ENCODE measurements around the gene IGF1R.

IGF1R gene

DNA sequence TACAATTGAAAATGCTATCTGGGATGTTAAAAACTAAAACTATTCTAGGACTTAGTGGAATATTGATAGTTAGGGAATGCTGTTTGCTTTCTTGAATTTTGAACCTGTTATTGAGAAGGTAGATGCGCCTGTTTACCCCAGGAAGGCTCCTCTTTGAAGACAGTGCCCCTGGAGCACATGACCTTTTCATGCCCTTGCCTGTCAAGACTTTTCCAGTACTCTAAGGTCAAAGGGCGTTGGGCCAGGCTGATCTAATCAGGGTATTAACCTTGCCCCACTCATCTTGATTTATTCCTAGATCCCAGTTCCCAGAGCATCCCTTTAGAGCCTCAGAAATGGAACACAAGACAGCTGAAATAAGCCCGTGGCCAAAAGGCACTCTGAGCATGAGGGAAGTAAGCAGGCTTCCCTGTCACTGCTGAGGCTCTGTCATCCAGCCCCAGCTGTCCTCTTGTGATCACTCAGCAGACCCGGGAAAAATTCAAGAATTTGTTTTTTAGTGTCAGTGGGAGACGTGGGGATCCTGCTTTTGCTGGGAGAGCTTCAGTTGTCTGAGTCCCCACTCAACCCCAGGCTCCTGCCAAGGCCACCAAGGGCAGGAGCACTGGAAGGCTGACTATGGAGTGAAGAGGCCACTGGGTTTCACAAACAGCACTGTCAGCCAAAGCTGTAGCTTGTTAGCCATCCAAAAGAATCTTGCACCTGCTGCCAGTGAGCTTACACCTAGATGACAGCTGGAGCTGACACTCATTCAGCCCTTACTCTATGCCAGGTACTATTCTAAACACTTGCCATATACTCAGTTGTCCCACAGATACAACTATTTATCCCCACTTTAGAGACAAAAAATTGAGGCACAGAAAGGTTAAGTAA lies 190.3 kb downstream of the IGF1R start:
- DNase-seq, result no peak

DNA sequence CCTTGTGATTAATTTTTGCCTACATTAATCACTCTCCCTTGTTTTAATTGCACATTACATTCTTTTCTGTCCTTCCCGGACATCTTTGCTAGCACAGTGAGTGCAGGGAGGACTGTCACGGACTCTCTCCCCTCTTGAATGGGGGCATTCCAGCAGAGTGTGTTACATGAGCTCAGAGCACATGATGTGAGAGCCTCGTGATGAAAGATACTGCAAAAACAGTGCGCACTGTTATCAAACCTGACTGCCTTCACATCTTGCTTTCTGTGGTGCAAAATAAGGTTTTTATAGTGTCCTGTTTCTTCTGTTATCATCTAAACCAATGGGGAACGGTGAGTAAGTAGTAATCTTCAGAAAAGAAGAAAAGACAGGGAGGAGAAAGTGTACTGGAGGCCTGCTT lies 191.7 kb downstream of the IGF1R start:
- DNase-seq, result no peak

DNA sequence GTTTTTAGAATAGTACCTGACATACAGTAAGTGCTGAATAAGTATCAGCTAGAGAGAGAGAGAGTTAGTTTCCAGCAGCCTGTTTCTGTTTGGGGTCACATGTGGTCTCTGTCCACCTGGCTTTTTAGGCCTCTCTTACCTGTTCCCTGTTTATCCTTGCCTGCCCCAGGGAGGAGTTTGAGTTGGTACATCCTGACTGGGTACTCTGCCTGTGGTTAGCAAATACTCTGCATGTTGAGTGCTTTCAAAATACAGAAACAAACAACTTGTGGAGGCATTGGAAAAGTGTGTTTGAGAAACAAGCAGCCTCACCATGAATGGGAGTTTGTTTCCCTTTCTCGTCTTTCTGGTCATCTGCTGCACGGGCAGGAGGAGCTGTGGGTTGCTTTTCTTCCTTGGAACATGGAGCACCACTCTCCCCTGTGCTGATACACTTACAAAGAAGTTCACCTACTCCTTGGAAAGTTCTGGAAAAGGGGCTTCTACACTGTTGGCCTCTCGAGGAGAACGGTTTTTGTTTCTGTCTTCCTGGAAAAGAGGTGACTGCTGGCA lies 193.2 kb downstream of the IGF1R start:
- no peak for DNase-seq

DNA sequence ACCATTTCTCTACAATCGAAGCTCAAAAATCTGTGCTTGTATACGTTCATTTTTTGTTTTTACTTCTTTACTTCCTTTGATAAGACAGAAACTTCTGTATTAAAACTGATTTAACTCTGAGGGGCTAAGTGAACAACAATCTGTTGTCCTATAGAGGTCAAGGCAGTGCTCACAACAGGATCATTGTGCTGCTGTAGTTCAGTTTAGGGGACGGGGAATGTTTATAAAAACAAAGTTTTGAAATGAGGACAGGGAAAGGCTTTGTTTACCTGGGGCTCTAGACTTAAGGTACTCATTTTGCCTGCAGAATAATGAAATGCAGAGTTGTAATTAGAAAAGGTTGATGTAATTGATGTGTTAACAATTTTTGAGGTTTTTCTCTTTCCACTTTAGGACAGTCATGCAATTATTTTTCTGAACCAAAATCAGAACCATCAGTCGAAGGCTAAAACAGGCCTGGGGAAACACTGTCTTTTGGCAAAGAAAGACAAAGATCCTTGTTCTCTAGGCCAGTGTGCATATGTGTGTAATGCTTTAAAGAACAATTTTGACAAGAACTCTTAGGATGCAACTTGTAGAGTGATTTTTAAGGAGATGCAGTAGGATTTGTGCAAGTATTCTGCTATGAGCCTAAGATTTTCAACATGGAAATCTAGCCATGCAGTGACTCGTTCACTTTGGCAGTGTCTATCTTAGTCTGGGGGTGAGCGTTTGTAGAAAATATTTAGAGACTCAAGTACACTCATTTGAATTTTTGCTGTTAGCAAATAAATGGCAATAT lies 194.0 kb downstream of the IGF1R start:
- no peak for DNase-seq

DNA sequence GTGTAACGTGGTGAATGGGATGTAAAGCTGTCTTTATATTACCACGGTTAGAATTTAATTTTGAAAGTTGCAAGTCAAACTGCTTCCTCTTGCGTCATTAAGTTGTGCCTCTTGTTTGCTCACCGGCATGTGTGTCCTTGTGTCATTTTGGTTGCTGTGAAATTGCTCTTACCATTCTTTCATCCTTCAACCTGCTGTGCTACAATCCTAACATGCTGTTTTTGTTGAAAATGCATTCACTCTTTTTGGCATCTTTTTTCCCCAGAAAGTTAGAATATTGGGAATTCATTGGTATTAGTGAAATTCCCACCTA lies 194.6 kb downstream of the IGF1R start:
- no peak for DNase-seq

DNA sequence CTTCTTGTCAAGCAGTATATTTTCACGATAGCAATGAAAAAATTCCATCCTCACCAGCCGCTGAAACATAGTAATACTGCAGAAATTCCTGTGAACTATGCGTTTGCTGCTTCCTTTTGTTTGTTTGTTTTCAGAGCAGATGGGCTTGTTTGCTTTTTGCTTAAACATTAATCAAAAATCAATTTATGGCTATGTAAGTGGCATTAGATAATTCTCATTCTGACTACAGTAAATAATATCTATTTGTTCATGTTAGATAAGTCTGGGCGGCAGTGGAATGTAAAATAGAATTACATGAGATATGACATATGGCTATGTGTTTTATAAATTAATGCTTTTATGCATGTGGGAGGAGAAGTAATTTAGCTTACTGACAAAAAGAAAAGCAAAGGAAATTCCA lies 195.5 kb downstream of the IGF1R start:
- no peak for DNase-seq

DNA sequence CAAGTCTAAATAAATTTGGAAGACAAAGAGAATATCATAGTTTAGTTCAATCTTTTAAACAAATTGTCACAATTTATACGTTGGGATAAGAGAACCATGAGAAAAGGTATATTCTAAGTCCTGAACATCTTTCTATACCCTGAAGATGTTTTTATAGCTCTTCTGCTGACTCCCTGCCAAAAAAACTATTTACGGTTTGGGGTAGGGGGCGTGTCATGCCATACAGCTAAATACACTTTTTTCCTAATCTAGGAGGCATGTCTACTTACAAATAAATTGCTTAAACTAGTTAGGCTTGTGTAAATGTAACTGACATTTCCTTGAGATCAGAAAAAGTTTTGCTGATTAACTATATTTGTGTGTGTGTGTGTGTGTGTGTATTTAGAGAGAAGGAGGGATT lies 195.9 kb downstream of the IGF1R start:
- no peak for DNase-seq

DNA sequence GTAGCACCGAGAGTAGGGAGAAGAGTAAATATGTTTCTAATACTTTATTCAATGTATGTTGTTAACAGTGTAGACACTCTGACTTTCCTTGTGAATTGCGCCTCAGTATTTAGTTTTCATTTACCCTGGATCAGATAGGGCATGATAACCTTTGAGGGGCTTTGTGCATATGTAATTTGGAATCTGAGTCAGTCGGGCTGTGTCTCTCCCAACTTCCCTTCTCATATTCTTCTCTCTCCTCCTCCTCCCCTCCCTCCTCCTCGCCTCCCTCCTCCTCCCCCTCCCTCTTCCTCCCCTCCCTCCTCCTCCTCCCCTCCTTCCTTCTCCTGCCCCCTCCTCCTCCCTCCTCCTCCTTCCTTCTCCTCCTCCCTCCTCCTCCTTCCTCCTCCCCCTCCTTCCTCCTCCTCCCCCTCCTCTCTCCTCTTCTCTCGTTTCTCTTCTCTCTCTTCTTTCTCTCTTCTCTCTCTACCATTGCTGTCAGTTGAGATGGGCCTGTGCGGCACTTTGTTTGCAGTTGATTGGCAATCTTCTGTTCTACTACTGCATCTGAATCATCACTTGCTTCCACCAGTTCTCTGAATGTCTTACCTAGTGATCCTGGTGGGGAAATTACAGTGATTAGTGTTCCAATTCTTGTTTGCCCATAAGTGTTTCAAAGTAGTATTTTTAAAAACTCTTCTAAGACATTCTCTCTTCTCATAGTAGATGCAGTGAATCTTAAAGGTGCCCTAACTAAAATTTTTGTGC lies 197.0 kb downstream of the IGF1R start:
- no peak for DNase-seq

DNA sequence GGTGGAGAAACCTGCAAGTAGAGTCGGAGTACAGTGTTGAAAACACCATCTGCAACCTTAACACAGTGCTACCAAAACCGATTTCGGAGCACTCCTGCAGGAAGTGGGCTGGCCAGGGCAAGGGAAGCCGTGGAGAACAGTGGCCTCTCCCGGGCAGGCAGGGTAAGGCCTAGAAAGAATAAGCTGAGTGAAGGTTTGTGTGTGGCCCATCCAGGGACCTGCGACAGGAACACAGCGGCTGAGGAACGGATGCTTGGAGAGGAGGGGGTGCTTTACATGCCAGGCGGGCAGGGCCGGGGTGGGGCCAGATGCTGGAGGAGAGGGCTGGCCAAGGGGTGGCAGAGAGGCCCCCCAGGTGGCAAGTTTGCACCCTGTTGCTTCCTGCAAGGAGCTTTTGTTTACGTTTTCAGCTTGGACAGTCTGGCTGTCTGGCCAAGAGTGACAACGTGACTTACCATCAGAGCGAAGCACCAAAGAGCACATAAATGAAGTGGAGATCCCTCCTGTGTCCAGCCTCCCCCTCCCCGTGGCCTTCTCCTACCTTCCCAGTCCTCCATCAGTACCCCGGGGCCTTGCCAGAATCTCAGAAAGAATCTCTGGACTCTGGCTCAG lies 202.7 kb downstream of the IGF1R start:
- no peak for DNase-seq

DNA sequence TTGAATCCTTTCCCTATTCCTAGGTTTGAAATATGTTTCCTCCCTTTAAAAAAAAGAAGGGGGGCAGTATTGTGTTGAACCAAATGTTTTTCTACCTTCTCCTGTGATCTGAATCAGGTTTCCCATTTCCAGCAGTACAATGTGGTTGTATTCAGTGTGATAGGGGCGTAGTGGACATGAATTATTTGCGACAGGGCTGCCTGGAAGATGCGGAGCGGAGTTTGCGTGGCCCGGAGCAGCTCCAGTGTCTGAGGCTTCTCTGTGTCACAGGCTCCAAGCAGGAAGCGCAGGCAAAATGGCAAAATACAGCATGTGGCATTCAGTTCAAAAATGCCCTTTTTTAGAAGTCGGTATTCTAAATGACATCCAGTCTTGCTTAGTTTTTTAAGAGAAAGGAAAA lies 204.8 kb downstream of the IGF1R start:
- peak; percentile 52 for DNase-seq

DNA sequence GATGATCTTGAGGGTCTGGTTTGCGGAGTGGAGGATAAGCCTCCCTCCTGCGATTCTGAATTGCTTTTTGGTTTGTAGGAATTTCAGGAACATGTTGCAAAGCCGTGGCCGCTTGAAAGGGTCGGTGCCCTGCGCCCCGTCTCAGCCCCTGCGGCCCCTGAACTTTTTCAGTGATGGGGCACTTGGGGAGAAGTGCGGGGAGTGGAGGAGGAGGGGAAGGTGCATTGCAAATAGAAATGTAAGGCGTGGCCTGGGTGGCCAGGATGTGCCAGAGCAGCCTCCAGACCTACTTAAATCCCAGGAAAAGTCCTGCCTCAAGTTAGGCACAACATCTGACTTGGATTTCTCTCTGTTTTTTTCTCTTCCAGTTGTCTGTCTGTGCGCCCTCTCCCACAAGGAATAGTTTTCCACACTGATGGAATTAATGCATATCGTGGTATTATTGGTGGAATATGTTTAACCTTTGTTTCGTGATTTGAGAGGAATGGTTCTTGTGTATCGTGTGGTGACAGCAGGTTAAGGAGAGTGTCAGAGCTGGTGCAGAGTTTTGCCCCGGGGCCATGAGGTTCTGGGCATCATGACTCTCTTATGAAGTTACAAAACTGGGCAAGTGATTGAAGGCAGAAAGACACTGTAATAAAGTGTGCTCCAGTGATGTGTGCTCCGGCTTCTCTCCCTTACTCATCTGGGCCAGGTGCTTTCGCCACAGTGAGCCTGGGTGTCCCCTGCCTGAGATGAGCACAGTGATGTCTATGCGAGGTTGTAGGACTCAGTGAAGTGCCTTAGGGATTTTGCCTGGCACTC lies 205.5 kb downstream of the IGF1R start:
- no peak for DNase-seq

DNA sequence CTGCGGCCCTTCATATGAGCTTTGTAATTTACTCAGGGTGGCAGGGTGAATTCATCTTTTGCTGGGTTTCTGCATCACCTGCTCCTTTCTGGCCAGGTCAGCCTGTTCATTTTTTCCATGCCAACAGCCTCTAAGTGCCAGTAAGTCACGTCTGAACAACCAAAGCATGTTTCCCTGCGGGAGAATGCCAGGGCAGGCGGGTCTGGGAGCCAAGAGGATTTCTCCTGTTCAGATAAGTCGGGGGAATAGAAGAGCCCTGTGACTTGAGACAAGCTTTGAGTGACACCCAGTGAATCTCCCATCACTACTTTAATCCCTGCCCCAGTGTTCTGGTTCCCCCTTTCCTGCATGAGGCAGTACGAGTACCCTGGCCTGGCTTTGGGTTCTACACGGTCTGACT lies 206.2 kb downstream of the IGF1R start:
- no peak for DNase-seq

DNA sequence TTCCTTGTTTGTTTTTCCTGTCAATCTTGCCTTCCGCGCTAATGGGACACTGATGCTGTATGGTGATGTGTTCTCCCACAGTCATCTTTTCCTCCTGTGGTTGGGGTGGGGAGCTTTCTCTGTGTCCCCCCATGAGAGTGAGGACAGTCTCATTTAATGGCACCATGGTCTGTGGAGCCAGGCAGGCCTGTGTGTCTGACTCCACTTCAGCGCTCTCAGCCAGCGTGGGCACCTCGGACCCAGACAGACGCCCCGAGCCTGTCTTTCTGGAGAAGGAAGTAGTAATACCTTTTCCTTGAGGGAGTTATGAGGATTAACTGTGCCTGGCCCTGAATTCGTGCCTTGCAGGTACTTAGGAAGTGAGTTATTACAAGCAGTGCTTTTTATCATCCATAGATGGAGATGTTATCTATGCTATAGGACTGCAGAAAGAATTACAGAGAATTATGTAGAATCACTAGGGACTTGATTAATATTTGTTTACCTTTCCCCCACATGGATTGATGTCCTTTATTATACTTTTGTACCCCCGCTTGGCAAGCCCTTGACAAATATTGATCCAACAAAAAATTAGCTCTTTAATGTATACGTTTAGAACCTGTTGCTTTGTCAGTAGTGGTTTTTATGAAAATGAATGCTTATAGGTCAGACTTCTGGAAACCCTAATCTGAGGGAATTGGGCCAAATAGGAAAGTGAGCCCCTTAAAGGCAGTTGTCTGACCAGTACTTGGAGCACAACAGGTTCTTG lies 206.9 kb downstream of the IGF1R start:
- no peak for DNase-seq

DNA sequence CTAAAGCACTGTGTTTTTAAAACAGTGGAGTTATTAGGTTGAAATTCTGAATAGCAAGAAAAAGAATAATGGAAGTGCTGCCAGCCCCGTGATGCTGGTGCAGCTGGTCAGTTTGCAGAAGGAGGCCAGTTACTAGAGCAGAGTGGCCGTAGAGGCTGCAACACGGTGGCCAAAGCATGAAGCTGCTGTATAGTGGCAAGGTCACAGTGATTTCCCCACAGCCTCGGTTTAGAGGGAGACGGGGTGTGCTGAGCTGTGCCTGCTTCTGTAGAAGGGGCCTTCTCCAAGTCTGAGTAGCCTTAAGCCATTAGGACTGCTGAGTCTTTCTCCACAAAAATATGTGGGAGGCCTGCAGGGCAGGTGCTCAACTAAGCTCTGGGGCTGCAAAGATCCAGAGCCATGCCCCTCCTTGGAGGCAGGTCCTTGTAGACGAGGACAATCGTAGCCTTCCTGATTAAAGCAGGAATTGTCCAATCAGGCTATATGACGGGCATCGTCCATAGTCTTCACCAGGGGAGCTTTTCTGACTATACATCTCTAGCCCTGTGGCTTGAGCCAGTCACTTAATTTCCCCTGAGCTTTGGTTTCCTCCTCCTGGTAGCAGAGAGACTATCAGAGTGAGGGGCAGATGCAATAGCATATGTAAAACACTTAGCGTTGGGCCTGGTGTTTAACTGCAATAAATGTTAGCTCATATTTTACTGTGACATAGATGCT lies 207.6 kb downstream of the IGF1R start:
- DNase-seq, result no peak

DNA sequence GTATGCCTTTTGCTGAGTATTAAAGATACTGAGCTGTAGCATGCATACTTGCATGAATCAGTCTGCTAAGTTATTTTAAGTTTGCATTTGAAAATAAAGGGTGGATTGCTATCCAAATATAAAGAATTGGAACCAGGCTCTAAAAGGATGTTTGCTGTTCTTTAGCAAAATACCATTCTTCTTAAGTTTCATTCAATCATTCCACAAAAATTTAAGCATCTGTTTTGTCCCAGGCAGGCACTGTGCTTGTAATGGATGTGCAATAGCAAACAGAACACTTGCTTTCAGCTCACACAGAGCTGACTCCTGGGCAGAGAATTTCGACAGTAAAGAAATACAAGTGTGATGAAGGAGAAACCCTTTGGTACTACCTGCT lies 208.2 kb downstream of the IGF1R start:
- no peak for DNase-seq

DNA sequence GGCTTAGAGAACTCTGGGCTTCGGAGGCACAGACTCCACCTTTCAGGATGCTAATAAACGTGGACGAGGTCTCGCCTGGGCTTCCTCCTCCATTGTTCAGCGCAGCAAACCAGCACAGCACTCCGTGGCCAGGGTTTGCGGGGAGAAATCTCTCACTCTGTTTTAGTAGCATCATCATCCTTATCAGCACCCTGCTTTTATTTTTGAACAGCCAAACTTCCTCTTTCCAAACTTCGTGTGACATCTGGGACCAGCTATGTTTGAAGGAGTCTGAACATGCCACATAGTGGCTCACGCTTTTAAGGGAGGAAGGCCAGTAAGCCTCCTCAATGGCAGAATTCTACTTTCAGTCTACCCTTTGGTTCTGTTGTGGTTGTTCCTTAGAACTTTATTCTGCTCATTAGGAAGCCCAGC lies 210.3 kb downstream of the IGF1R start:
- no peak for DNase-seq

DNA sequence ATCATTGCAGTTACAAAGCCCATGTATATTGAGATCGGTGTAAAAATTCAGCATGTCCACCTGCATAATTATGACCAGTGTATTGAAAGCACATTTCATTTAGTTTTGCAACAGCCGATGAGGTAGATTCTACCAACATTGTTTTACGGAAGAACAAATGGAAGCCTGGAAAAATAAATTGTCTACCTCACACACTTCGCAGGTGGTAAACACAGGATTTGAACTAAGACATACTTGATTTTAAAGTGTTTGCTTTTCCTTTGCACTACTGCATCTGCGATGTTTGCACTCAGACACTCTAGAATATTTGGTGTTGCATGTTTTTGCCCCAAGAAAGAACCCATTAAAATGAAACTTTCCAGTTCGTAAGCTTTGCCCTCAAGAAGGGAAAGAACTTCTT lies 210.8 kb downstream of the IGF1R start:
- DNase-seq, result peak; percentile 15

DNA sequence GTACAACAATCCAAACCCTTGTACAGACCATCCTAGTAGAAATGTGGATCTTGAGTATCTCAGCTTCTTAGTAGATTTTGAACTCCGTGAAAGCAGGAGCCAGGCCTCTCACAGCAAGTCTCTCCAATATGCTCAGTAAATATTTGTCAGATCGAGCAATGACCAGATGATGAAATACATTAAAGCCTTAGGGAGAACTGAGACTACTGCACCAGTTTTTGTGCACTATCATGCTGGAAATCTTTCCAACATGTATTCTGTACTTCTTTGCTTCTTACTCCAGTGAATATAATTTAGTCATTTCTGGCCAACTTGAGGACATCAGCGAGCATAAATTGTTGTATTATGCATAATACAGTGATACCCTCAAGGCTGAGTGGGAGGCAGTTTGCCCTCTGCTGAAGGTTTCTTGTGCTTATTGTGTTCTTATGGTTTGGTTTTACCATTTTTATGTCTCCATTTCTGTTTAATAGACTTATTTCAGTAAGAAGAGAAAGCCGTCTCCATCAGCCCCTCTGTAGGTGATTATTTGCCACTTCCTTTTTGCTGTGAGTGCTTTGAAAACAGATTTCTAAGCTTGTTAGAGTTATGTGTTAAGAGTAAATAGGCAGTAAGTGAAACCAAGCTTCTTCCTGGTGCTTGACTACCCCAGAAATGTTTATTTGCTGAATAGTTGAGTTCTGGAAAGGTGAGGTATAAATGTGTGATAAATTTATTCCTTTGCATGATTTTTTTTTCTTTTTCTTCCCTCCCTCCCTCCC lies 212.1 kb downstream of the IGF1R start:
- no peak for DNase-seq

DNA sequence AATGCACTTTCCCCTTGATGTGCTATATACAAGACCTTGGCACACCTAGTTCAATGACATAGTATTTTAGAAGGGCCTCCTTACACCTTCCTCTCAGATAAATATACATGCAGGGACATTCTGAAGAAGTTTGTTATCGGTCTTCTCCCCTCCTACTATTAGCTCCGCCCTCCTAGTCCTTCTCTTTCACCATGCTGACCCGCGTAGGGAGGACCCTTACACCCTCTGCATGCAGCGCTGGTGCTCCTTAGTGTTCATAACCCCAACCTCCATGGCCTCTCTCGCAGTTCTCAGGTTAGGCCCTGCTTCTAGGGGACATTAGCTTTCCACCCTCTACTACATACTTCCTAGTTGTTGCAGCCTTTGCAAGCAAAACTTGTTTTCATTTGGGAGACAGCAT lies 212.8 kb downstream of the IGF1R start:
- DNase-seq, result no peak

DNA sequence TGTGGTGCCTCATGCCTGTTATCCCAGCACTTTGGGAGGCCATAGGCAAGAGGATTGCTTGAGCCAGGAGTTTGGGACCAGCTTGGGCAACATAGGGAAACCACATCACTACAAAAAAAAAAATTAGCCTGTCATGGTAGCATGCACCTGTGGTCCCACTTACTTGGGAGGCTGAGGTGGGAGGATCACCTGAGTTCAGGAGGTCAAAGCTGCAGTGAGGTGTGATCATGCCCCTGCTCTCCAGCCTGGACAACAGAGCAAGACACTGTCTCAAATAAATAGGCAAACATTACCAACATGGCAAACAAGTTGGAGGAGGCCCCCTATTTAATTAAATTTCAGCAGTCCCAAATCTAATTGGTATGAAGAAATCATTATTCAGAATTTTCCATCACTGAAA lies 215.6 kb downstream of the IGF1R start:
- no peak for DNase-seq

All from DMS79 (cell line).